HG02885 (cell line): ENCODE data around the gene MYADML2.

Experiments used
- ATAC-seq: cut with Tn5 transposase; IDR thresholded peaks from one replicate; pipeline ENCODE4 v1.9.1; 2021; ENCODE audit warnings: mild to moderate bottlenecking; ENCODE audit not compliant: unreplicated experiment, poor library complexity

Gene MYADML2

GRCh38 chr17:81927152-81927652 lies 19.8 kb downstream of the MYADML2 start:
- ATAC-seq, result peak; percentile 25

GRCh38 chr17:81926451-81927151 lies 20.4 kb downstream of the MYADML2 start:
- peak; percentile 25 for ATAC-seq

- ATAC-seq, result no peak
Observed at GRCh38 chr17:81925860-81926450, 21.1 kb downstream of the MYADML2 start.

GRCh38 chr17:81924557-81925532 lies 22.2 kb downstream of the MYADML2 start:
- ATAC-seq, result no peak

GRCh38 chr17:81923302-81924260 lies 23.5 kb downstream of the MYADML2 start:
- no peak for ATAC-seq

- ATAC-seq, result no peak
Observed at GRCh38 chr17:81922566-81923301, 24.3 kb downstream of the MYADML2 start.

GRCh38 chr17:81921996-81922565 lies 25.0 kb downstream of the MYADML2 start:
- ATAC-seq, result no peak

- no peak for ATAC-seq
Observed at GRCh38 chr17:81921537-81921862, 25.5 kb downstream of the MYADML2 start.

- ATAC-seq, result no peak
Observed at GRCh38 chr17:81920612-81921536, 26.2 kb downstream of the MYADML2 start.

GRCh38 chr17:81918832-81919545 lies 28.0 kb downstream of the MYADML2 start:
- ATAC-seq, result no peak

GRCh38 chr17:81918333-81918669 lies 28.7 kb downstream of the MYADML2 start:
- peak; percentile 18 for ATAC-seq

- ATAC-seq, result peak; percentile 80
Observed at GRCh38 chr17:81917565-81918332, 29.3 kb downstream of the MYADML2 start, which contains the start of gene SIRT7. TSS of gene SIRT7 (minus strand) at chr17:81918176. CDS start at chr17:81918131, 45 bp downstream.

GRCh38 chr17:81916234-81917001 lies 30.6 kb downstream of the MYADML2 start:
- no peak for ATAC-seq

- ATAC-seq, result no peak
Observed at GRCh38 chr17:81915331-81915730, 31.7 kb downstream of the MYADML2 start.

- no peak for ATAC-seq
Observed at GRCh38 chr17:81914103-81914850, 32.8 kb downstream of the MYADML2 start.
